SH-SY5Y (cell line): Measurements from ENCODE around the gene SPTBN4.

ENCODE experiments used
- GATA2 ChIP-seq: IDR thresholded peaks from 2 replicates; pipeline ENCODE4 v1.6.1; 2011; ENCODE audit warnings: mild to moderate bottlenecking, low read depth, low read length
- GATA3 ChIP-seq: IDR thresholded peaks from 2 replicates; pipeline ENCODE4 v1.6.1; 2011; ENCODE audit warnings: low read depth, mild to moderate bottlenecking, low read length, moderate library complexity

- no peak for TF ChIP-seq GATA2
- no peak for TF ChIP-seq GATA3
Measured at GRCh38 chr19:40567040-40567749, 100.4 kb downstream of the SPTBN4 start.
